Astrocyte (in vitro differentiated cells and primary cell): ENCODE results near the gene SERPINF2. TPM values are rescaled to one million over a fixed set of nuclear protein-coding genes. Genes with fewer than 3 reads are reported as not detected.

Experiments used
- DNase-seq: peaks from one replicate; pipeline ENCODE4 v3.0.0-alpha.2; 2010; ENCODE audit warnings: low read depth
- FAIRE-seq: peaks from 2 replicates; lab custom pipeline; 2011; peaks lifted over from hg19 to GRCh38; lab: Jason Lieb, UNC
- H2AFZ ChIP-seq: 2 replicates; pipeline ENCODE4 v1.6.0; 2012; ENCODE audit warnings: low read depth, low read length, inconsistent platforms
- H3K27ac ChIP-seq: 2 replicates; pipeline ENCODE4 v1.5.1; 2011; ENCODE audit warnings: low read depth, low read length, inconsistent platforms
- H3K27me3 ChIP-seq: 2 replicates; pipeline ENCODE4 v1.6.0; 2011; ENCODE audit warnings: low read length, inconsistent platforms; ENCODE audit not compliant: insufficient read depth
- H3K36me3 ChIP-seq: 2 replicates; pipeline ENCODE4 v1.5.1; 2011; ENCODE audit warnings: low read length, inconsistent platforms; ENCODE audit not compliant: insufficient read depth
- H3K4me1 ChIP-seq: 2 replicates; pipeline ENCODE4 v1.5.1; 2011; ENCODE audit warnings: low read length, inconsistent platforms; ENCODE audit not compliant: insufficient read depth
- H3K4me2 ChIP-seq: 2 replicates; pipeline ENCODE4 v1.6.0; 2012; ENCODE audit warnings: low read length, inconsistent platforms
- H3K4me3 ChIP-seq: 2 replicates; pipeline ENCODE4 v1.5.1; 2011; ENCODE audit warnings: low read depth, mild to moderate bottlenecking, low read length, inconsistent platforms; ENCODE audit not compliant: insufficient read depth
- H3K79me2 ChIP-seq: 2 replicates; pipeline ENCODE4 v1.6.0; 2012; ENCODE audit warnings: mild to moderate bottlenecking, low read length, inconsistent platforms; ENCODE audit not compliant: insufficient read depth
- H3K9ac ChIP-seq: 2 replicates; pipeline ENCODE4 v1.6.0; 2012; ENCODE audit warnings: mild to moderate bottlenecking, low read length, inconsistent platforms
- H3K9me3 ChIP-seq: 2 replicates; pipeline ENCODE4 v1.5.1; 2012; ENCODE audit warnings: low read depth, mild to moderate bottlenecking, low read length, inconsistent platforms; ENCODE audit not compliant: insufficient read depth
- H4K20me1 ChIP-seq: 2 replicates; pipeline ENCODE4 v1.6.0; 2012; ENCODE audit warnings: low read length, inconsistent platforms; ENCODE audit not compliant: insufficient read depth
- H3K27ac Mint-ChIP-seq: one replicate; pipeline ENCODE4 v1.8.0; 2021; ENCODE audit warnings: mild to moderate bottlenecking, mixed read lengths; ENCODE audit not compliant: unreplicated experiment
- H3K27me3 Mint-ChIP-seq: one replicate; pipeline ENCODE4 v1.8.0; 2021; ENCODE audit warnings: low read depth, mixed read lengths; ENCODE audit not compliant: unreplicated experiment
- H3K36me3 Mint-ChIP-seq: one replicate; pipeline ENCODE4 v1.8.0; 2021; ENCODE audit warnings: low read depth, mixed read lengths; ENCODE audit not compliant: unreplicated experiment
- H3K4me1 Mint-ChIP-seq: one replicate; pipeline ENCODE4 v1.8.0; 2021; ENCODE audit warnings: low read depth, mixed read lengths; ENCODE audit not compliant: unreplicated experiment
- H3K4me3 Mint-ChIP-seq: one replicate; pipeline ENCODE4 v1.8.0; 2021; ENCODE audit warnings: mild to moderate bottlenecking, moderate library complexity, mixed read lengths; ENCODE audit not compliant: unreplicated experiment
- H3K9me3 Mint-ChIP-seq: one replicate; pipeline ENCODE4 v1.8.0; 2021; ENCODE audit warnings: mild to moderate bottlenecking, mixed read lengths; ENCODE audit not compliant: unreplicated experiment
- EZH2 ChIP-seq: IDR thresholded peaks from 2 replicates; pipeline ENCODE4 v1.6.1; 2012; ENCODE audit warnings: mild to moderate bottlenecking, low read length, inconsistent platforms; ENCODE audit not compliant: insufficient read depth
- total RNA-seq: library from RNA; stranded (reverse); gene quantifications from 2 replicates; pipeline ENCODE4 v1.2.1, GENCODE V29; 2021
- TF ChIP-seq, protein P1 (sequence below): IDR thresholded peaks from 2 replicates; pipeline ENCODE4 v1.5.1; 2011; ENCODE audit warnings: low read depth, mild to moderate bottlenecking, inconsistent platforms, low read length, moderate library complexity; ENCODE audit not compliant: insufficient read depth

Gene SERPINF2
- total RNA-seq, 1 donor from 2014 or later, result 0.11 TPM

DNA sequence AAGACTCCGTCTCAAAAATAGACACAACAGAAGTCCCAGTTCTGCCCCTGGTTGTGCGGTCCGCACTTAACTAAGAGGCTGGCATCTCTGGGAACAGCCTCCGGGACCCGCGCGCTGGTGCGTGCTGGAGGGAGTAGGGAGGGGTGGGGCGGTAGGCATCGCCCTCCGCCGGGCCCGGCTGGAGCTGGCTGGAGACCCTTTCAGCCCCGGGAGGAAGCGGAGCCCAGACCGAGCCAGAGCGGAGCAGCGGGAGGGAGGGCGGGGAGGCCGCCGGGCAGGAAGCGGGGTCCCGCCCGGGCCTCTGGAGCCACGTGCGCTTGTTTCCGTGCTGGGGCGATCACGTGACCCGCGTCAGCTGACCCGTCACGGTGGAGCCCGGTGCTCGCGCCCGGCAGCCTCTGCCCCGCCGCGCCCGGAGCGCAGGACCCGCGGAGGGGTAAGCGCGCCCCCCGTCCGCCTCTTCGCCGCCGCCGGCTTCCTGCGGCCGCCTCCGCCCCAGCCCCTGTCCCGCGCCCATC lies 18.3 kb upstream of the SERPINF2 start, which contains the start of gene WDR81:
Gene WDR81 (plus strand): TSS at position 354 of the 518 bp plus-strand sequence. CDS start 256 bp downstream, outside the sequence.
- Mint-ChIP-seq H3K9me3 (no peaks in the 10 kb centered on the region), H3K4me1 (peaks cover 8% of the 10 kb centered on the region), H3K4me3 (peak within 1 kb of the TSS; percentile 79), H3K27ac (peak within 1 kb of the TSS; percentile 91), H3K27me3 (no peaks in the 10 kb centered on the region), H3K36me3 (peaks cover 7% of the 10 kb centered on the region)
- Histone ChIP-seq H3K79me2 (peaks cover 31% of the 10 kb centered on the region), H3K36me3 (no peaks in the 10 kb centered on the region), H3K4me3 (peak within 1 kb of the TSS; percentile 56), H2AFZ (peak within 1 kb of the TSS; percentile 79), H3K4me1 (peaks cover 15% of the 10 kb centered on the region), H3K4me2 (peak within 1 kb of the TSS; percentile 89), H3K9ac (peak within 1 kb of the TSS; percentile 73), H3K27me3 (no peaks in the 10 kb centered on the region), H3K27ac (peak within 1 kb of the TSS; percentile 49), H4K20me1 (peaks cover 7% of the 10 kb centered on the region), H3K9me3 (no peaks in the 10 kb centered on the region)
- DNase-seq (peak; percentile 63), FAIRE-seq (no peak)
- no peak for TF ChIP-seq EZH2
- TF ChIP-seq, protein P1, sequence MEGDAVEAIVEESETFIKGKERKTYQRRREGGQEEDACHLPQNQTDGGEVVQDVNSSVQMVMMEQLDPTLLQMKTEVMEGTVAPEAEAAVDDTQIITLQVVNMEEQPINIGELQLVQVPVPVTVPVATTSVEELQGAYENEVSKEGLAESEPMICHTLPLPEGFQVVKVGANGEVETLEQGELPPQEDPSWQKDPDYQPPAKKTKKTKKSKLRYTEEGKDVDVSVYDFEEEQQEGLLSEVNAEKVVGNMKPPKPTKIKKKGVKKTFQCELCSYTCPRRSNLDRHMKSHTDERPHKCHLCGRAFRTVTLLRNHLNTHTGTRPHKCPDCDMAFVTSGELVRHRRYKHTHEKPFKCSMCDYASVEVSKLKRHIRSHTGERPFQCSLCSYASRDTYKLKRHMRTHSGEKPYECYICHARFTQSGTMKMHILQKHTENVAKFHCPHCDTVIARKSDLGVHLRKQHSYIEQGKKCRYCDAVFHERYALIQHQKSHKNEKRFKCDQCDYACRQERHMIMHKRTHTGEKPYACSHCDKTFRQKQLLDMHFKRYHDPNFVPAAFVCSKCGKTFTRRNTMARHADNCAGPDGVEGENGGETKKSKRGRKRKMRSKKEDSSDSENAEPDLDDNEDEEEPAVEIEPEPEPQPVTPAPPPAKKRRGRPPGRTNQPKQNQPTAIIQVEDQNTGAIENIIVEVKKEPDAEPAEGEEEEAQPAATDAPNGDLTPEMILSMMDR, result no peak

DNA sequence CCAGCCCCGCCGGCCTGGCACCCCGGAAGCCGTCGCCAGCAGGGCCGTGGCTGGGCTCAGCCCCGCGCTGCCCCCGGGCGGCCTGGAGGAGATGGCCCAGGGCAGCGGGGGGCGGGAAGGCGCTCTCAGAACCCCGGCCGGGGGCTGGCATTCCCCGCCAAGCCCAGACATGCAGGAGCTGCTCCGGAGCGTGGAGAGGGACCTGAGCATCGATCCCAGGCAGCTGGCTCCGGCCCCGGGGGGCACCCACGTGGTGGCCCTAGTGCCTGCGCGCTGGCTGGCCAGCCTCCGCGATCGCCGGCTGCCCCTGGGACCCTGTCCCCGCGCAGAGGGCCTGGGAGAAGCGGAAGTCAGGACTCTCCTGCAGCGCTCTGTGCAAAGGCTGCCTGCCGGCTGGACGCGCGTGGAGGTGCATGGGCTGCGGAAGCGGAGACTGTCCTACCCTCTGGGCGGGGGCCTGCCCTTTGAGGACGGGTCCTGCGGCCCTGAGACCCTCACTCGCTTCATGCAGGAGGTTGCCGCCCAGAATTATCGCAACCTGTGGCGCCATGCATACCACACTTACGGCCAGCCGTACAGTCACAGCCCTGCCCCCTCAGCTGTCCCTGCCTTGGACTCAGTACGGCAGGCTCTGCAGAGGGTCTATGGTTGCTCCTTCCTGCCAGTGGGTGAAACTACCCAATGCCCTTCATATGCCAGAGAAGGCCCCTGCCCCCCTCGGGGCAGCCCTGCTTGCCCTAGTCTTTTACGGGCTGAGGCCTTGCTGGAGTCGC lies 17.6 kb upstream of the SERPINF2 start:
- no peaks in the 10 kb centered on the region for H3K9me3 Mint-ChIP-seq
- Histone ChIP-seq H3K27ac (peak overlapping the region; percentile 49), H3K9ac (peak overlapping the region; percentile 73)

More for the DNA sequence above, 17.6 kb upstream of the SERPINF2 start:
- peaks cover 9% of the 10 kb centered on the region for H3K36me3 Mint-ChIP-seq
- no peaks in the 10 kb centered on the region for H3K27me3 ChIP-seq
- TF ChIP-seq, protein P1, result no peak
- TF ChIP-seq EZH2, result no peak
- H3K4me3 Mint-ChIP-seq, result peak overlapping the region; percentile 79
- peak overlapping the region; percentile 79 for H2AFZ ChIP-seq
- H3K36me3 ChIP-seq, result no peaks in the 10 kb centered on the region
- no peak overlapping the region for H3K27ac Mint-ChIP-seq
- peak overlapping the region; percentile 56 for H3K4me3 ChIP-seq
- peak overlapping the region; percentile 89 for H3K4me2 ChIP-seq
- no peak for DNase-seq
- H3K79me2 ChIP-seq, result peaks cover 31% of the 10 kb centered on the region
- peaks cover 15% of the 10 kb centered on the region for H3K4me1 ChIP-seq
- no peaks in the 10 kb centered on the region for H3K9me3 ChIP-seq
- peaks cover 8% of the 10 kb centered on the region for H3K4me1 Mint-ChIP-seq
- H3K27me3 Mint-ChIP-seq, result no peaks in the 10 kb centered on the region
- no peak for FAIRE-seq
- H4K20me1 ChIP-seq, result peaks cover 7% of the 10 kb centered on the region
